PC-3 (cell line): ENCODE data around the gene LGALS7. TPM values are rescaled to one million over a fixed set of nuclear protein-coding genes. Genes with fewer than 3 reads are reported as not detected.
"Not testable (repeated sequence)": the region's sequence is repeated elsewhere in the genome, so short reads cannot be mapped to it uniquely, and the experiment has no call there.

Experiments
- ATAC-seq: fragments of 200-7000 bp; cut with Tn5 transposase; 2 replicates; pipeline ENCODE4 v1.9.1; 2020; ENCODE audit warnings: mild to moderate bottlenecking, moderate library complexity
- BruUV-seq: library from RNA; stranded (reverse); fragments of 400-500 nt; replicated peaks from 2 replicates; lab custom pipeline; 2021; lab: Mats Ljungman, UMichigan
- CTCF ChIA-PET: fragments of 300-600 bp; sonication (Branson Sonifier 250); formaldehyde crosslinking; loops from one replicate; lab custom pipeline; 2022; ENCODE audit warnings: antibody characterized with exemption; lab: Charles Lee
- POLR2A ChIA-PET: fragments of 300-600 bp; sonication (Branson Sonifier 250); formaldehyde crosslinking; loops from one replicate; lab custom pipeline; 2022; ENCODE audit warnings: antibody characterized with exemption; ENCODE audit not compliant: unreplicated experiment; lab: Charles Lee
- DNase-seq: peaks from one replicate; pipeline ENCODE4 v3.0.0-alpha.2; 2015
- H2AFZ ChIP-seq: fragments of 300-600 bp; sonication (generic); 2 replicates; pipeline ENCODE4 v1.6.0; 2016; ENCODE audit warnings: antibody characterized with exemption, low read length
- H3F3A ChIP-seq: fragments of 300-600 bp; sonication (generic); one replicate; pipeline ENCODE4 v1.6.0; 2017; ENCODE audit warnings: antibody characterized with exemption, low read length, control low read depth, mild to moderate bottlenecking; ENCODE audit not compliant: unreplicated experiment
- H3K27ac ChIP-seq: fragments of 300-600 bp; sonication (generic); 2 replicates; pipeline ENCODE4 v1.5.1; 2016; ENCODE audit warnings: mild to moderate bottlenecking, low read length
- H3K27me3 ChIP-seq: fragments of 300-600 bp; sonication (generic); 2 replicates; pipeline ENCODE4 v1.6.1; 2016; ENCODE audit warnings: low read length, mixed read lengths
- H3K36me3 ChIP-seq: fragments of 300-600 bp; sonication (generic); 2 replicates; pipeline ENCODE4 v1.6.1; 2016; ENCODE audit warnings: low read depth, mixed run types, low read length, mixed read lengths
- H3K4me1 ChIP-seq: fragments of 300-600 bp; sonication (generic); 2 replicates; pipeline ENCODE4 v1.5.1; 2016; ENCODE audit warnings: low read length; ENCODE audit not compliant: insufficient read depth
- H3K4me2 ChIP-seq: fragments of 300-600 bp; sonication (generic); 2 replicates; pipeline ENCODE4 v1.6.0; 2016; ENCODE audit warnings: low read length
- H3K4me3 ChIP-seq: fragments of 300-600 bp; sonication (generic); 2 replicates; pipeline ENCODE4 v1.5.1; 2016; ENCODE audit warnings: mild to moderate bottlenecking, low read length, mixed read lengths
- H3K79me2 ChIP-seq: fragments of 300-600 bp; sonication (generic); 2 replicates; pipeline ENCODE4 v1.6.1; 2017; ENCODE audit warnings: low read length, mixed read lengths
- H3K9ac ChIP-seq: fragments of 300-600 bp; sonication (generic); 2 replicates; pipeline ENCODE4 v1.6.0; 2016; ENCODE audit warnings: mild to moderate bottlenecking, low read length
- H3K9me2 ChIP-seq: fragments of 300-600 bp; sonication (generic); replicated peaks from 2 replicates; pipeline ENCODE4 v1.6.1; 2016; ENCODE audit warnings: mixed run types, low read length, mixed read lengths
- H3K9me3 ChIP-seq: fragments of 300-600 bp; sonication (generic); 2 replicates; pipeline ENCODE4 v1.6.1; 2016; ENCODE audit warnings: low read length, mixed read lengths
- H4K20me1 ChIP-seq: fragments of 300-600 bp; sonication (generic); 2 replicates; pipeline ENCODE4 v1.6.1; 2016; ENCODE audit warnings: low read length, mixed read lengths
- CTCF ChIP-seq: fragments of 300-600 bp; sonication (generic); conservative IDR thresholded peaks from 2 replicates; pipeline ENCODE4 v1.5.1; 2017; ENCODE audit warnings: antibody characterized with exemption, low read depth, mild to moderate bottlenecking, low read length
- EZH2 ChIP-seq: fragments of 300-600 bp; sonication (generic); IDR thresholded peaks from one replicate; pipeline ENCODE4 v1.6.1; 2017; ENCODE audit warnings: antibody characterized with exemption, mild to moderate bottlenecking, low read length; ENCODE audit not compliant: unreplicated experiment
- EZH2phosphoT487 ChIP-seq: fragments of 300-600 bp; sonication (generic); IDR thresholded peaks from 2 replicates; pipeline ENCODE4 v1.6.1; 2018; ENCODE audit warnings: mild to moderate bottlenecking, antibody characterized with exemption, low read length, borderline replicate concordance
- intact Hi-C: fragments of 100-400 bp; cut with micrococcal nuclease; formaldehyde crosslinking; loops from 2 replicates; pipeline ENCODE4 v1.9.0; 2023
- total RNA-seq: library from RNA; depleted of rRNA; stranded (reverse); fragments of >200 nt; gene quantifications from 2 replicates; pipeline ENCODE4 v1.2.3, GENCODE V29; 2014

The LGALS7 gene
- total RNA-seq, 1 experiment from 2014 or later, result not detected

GRCh38 chr19:38799104-38799503, 25.8 kb upstream of the LGALS7 start:
- Histone ChIP-seq H2AFZ (no peak overlapping the region), H3K27ac (peak overlapping the region; percentile 82), H3K9me2 (no peaks in the 10 kb centered on the region), H3K4me1 (peaks cover 8% of the 10 kb centered on the region), H3K9ac (peak overlapping the region; percentile 51; the same call in 1 of the 2 replicates), H3K4me3 (no peak overlapping the region), H3K4me2 (peak overlapping the region; percentile 46; the same call in 1 of the 2 replicates), H3K36me3 (no peaks in the 10 kb centered on the region), H4K20me1 (no peaks in the 10 kb centered on the region), H3K27me3 (no peaks in the 10 kb centered on the region), H3F3A (no peaks in the 10 kb centered on the region), H3K9me3 (no peaks in the 10 kb centered on the region), H3K79me2 (no peaks in the 10 kb centered on the region)
- TF ChIP-seq EZH2 (no peak), EZH2phosphoT487 (no peak), CTCF (no peak)
- ChIA-PET CTCF (no interaction called here), POLR2A (interaction anchor here (0.6 to 1.0 kb wide), 2 partner anchors 13 to 33 kb away, joined by 3 to 7 read pairs; no protein-coding TSS in a partner anchor)
- intact Hi-C loops, result loop anchor here (5.0 kb wide), 2 partner anchors 33 to 62 kb away; partner anchors contain the start of gene ECH1
- DNase-seq (peak; percentile 7), ATAC-seq (peak; percentile 16)
- TSS peak; percentile 83 for BruUV-seq

- H3K27me3 ChIP-seq, H3F3A ChIP-seq, H3K9ac ChIP-seq, H3K36me3 ChIP-seq, H3K9me2 ChIP-seq, H3K9me3 ChIP-seq, ATAC-seq, POLR2A ChIA-PET, H3K79me2 ChIP-seq, H3K4me1 ChIP-seq, DNase-seq, H3K27ac ChIP-seq, CTCF ChIA-PET, H3K4me3 ChIP-seq, H2AFZ ChIP-seq, BruUV-seq, H4K20me1 ChIP-seq, H3K4me2 ChIP-seq: not testable (repeated sequence)
- intact Hi-C loops, result loop anchor here (5.0 kb wide), 2 partner anchors 35 to 60 kb away; partner anchors contain the start of gene ECH1
These were observed 24.5 kb upstream of the LGALS7 start for GRCh38 chr19:38797781-38798180.

- TF ChIP-seq EZH2 (no peak), CTCF (no peak), EZH2phosphoT487 (no peak)
- POLR2A ChIA-PET, result no interaction called here
These were observed 22.8 kb upstream of the LGALS7 start for GRCh38 chr19:38796154-38796553.

More at GRCh38 chr19:38796154-38796553, 22.8 kb upstream of the LGALS7 start:
- no peak overlapping the region for H3K4me2 ChIP-seq
- no TSS peak for BruUV-seq
- H3K4me1 ChIP-seq, result peaks cover 8% of the 10 kb centered on the region
- ATAC-seq (no peak), DNase-seq (no peak)
- H3K9ac ChIP-seq, result no peak overlapping the region
- H3K4me3 ChIP-seq, result no peak overlapping the region
- CTCF ChIA-PET, result no interaction called here
- no peak overlapping the region for H2AFZ ChIP-seq
- no peaks in the 10 kb centered on the region for H3K79me2 ChIP-seq
- H3K36me3 ChIP-seq, result no peaks in the 10 kb centered on the region
- intact Hi-C loops, result loop anchor here (5.0 kb wide), 2 partner anchors 36 to 59 kb away; partner anchors contain the start of gene ECH1
- no peaks in the 10 kb centered on the region for H3K27me3 ChIP-seq
- H3K27ac ChIP-seq, result no peak overlapping the region
- no peaks in the 10 kb centered on the region for H4K20me1 ChIP-seq
- no peaks in the 10 kb centered on the region for H3F3A ChIP-seq
- no peaks in the 10 kb centered on the region for H3K9me2 ChIP-seq
- H3K9me3 ChIP-seq, result no peaks in the 10 kb centered on the region
